Measurements from ENCODE around the gene CGB1.
"Not testable (repeated sequence)": the region's sequence is repeated elsewhere in the genome, so short reads cannot be mapped to it uniquely, and the experiment has no call there.

Gene CGB1

DNA sequence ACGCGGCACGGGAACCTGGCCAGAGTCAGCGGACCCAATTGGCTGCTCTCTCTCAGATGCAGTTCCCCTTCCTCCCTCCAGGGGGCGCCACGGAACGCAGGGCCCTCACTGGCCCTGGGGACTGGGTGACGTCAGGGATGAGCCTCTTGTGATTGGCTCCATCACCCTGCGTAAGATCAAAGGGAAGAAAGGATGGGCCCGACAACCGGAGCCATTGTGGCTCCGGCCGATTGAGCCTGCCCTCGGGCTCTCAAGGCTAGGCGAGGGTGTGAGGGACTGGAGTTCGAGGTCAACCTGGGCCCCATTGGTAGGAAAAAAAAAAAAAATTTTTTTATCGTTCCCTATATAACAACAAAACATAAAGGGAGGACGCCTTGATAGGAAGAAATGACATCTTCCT, at the start of gene CGB1:
TSS of gene CGB1 (minus strand) at position 81 of the 400 bp plus-strand sequence. CDS start 184 bp downstream, outside the sequence.
- not testable (repeated sequence) for DNase-seq (ENCODE audit: low spot score); FAIRE-seq

DNA sequence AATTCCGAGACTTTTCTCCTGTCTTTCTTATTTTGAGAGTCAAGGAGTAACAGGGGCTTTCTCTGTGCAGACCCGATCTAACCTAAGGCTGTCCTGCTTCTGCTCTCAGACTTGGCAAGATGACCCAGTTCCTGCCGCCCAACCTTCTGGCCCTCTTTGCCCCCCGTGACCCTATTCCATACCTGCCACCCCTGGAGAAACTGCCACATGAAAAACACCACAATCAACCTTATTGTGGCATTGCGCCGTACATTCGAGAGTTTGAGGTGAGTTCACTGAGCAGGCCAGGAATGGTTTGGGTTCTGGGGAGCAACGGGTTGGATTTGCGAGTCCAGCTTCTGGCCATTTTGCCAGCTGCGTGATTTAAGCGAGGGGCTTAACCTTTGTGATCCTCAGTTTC, 49.6 kb upstream of the CGB1 start:
- DNase-seq (ENCODE audit: low spot score): no peak
- no peak for FAIRE-seq

DNA sequence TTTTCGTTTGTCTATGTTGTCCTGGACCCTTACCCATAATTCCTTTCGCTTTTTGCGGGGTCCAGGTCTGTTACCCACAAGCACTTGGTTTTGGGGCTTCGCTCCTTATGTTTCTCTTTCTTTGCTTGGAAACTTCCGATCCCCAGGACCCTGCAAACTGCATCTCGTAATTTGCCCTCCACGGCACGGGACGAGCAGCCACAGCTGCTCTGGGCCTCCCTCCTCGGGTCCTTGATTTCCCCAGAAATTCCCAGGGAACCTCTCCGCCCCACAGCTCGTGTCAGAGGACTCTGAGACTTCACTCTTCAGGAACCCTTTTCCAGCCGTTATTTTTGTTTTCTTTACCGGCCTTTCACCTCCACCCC, 49.2 kb upstream of the CGB1 start:
- FAIRE-seq: no peak
- DNase-seq (ENCODE audit: low spot score): no peak

DNA sequence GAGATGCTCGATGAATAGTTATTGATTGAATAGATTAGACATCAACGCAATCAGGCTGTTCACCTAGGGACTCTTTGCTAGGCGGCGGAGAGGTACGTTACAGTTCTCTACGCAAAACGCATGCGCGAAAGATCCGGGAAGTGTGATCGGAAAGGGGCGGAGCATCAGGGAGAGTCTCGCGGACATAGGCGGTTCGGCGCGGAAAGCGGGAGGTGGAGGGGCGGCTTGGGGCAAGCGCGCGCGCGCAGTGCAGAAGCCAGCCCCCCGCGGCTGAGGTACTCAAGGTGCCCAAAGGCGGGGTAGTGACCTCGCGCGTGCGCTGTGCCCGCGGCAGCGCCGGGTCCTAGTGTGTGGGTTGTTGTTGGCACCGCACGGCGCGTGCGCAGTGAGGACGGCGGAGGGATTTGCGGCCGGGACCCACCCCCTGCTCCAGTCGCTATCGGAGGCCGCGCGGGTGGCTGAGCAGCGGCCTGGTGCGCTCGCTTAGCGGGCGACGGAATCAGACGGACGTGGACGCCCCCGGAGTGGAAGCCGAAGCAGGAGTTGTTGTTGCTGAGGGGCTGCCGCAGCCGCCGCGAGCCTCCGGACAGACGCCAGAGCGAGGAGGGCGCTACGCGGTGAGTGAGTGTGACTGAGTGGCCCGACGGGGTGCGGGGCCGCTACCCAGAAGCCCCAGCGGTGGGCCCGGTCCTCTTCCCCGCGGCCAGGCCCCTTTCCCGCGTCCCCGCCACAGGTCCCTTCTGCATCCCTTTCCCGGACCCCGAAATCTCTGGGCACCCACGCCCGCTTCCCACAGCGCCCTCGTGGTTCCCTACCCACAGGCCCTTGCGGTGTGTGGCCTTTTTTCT, 48.5 kb upstream of the CGB1 start, which contains the start of gene SNRNP70:
TSS of gene SNRNP70 (plus strand) at position 432 of the 848 bp plus-strand sequence. CDS start 964 bp downstream, outside the sequence.
- FAIRE-seq (peak; percentile 85), DNase-seq (ENCODE audit: low spot score) (peak; percentile 99)

DNA sequence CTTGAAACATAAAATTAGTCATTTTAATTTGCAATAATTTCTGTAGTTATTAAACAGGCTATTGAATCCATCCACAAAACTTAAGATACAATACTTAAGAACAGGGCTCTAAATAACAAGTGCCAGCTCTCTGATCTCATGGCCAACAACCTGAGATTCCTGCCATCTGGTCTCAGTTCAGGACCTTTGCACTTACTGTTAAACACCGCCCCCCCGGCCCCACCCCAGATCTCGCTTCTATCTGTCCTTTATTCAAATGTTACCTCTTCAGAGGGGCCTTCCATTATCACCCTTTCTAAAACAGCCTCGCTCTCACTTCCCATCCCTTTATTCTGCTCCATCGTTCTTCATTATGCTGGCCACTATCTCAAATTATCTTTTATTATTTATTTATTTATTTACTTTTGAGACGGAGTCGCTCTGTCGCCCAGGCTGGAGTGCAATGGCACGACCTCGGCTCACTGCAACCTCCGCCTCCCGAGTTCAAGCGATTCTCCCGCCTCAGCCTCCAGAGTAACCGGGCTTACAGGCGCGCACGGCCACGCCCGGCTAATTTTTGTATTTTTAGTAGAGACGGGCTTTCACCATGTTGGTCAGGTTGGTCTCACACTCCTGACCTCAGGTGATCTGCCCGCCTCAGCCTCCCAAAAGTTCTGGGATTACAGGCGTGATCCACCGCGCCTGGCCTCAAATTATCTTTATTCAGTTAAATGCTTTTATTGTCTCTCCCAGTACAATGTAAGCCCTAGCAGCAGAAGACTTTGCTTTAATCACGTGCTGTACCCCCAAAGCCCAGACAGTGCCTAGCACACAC, 47.7 kb upstream of the CGB1 start:
- FAIRE-seq: no peak
- no peak for DNase-seq (ENCODE audit: low spot score)

DNA sequence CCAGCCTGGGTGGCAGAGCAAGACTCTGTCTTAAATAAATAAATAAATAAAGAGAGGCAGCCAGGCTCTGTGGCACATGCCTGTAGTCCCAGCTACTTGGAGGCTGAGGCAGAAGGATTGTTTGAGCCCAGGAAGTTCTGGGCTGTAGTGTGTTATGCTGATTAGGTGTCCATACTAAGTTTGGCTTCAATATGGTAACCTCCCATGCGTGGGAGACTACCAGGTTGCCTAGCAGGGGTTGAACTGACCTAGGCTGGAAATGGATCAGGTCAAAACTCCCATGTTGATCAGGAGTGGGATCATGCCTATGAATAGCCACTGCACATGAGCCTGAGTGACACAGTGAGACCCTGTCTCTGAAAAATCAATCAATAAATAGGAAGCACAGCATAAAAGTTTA, 44.6 kb upstream of the CGB1 start:
- DNase-seq (ENCODE audit: low spot score): no peak

DNA sequence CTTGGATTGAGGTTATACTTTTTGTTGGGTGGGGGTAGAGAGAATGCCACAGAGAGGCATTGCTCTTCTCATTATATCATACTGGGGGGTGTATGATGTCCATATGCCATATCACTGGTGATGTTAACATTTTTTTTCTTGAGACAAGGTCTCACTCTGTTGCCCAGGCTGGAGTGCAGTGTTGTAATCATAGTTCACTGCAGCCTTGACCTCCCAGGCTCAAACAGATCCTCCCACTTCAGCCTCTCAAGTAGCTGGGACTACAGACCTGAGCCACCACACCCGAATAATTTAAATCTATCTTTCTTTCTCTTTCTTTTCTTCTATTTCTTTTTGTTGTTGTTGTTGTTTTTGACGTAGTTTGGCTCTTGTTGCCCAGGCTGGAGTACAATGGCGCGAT, 43.7 kb upstream of the CGB1 start:
- DNase-seq (ENCODE audit: low spot score): no peak
- no peak for FAIRE-seq

More for the DNA sequence above, 44.6 kb upstream of the CGB1 start:
- no peak for FAIRE-seq

DNA sequence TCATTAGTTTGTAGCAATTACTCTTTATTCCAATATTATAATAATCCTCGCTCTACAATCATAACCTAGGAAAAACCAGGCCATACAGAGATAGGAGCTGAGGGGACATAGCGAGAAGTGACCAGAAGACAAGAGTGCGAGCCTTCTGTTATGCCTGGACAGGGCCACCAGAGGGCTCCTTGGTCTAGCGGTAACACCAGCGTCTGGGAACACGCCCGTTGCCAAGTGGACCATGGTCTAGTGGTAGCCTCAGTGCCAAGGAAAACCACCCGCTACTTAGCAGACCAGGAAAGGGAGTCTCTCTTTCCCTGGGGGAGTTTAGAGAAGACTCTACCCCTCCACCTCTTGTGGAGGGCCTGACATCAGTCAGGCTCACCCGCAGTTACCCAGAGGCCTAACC, 38.2 kb upstream of the CGB1 start:
- FAIRE-seq; DNase-seq (ENCODE audit: low spot score): not testable (repeated sequence)

DNA sequence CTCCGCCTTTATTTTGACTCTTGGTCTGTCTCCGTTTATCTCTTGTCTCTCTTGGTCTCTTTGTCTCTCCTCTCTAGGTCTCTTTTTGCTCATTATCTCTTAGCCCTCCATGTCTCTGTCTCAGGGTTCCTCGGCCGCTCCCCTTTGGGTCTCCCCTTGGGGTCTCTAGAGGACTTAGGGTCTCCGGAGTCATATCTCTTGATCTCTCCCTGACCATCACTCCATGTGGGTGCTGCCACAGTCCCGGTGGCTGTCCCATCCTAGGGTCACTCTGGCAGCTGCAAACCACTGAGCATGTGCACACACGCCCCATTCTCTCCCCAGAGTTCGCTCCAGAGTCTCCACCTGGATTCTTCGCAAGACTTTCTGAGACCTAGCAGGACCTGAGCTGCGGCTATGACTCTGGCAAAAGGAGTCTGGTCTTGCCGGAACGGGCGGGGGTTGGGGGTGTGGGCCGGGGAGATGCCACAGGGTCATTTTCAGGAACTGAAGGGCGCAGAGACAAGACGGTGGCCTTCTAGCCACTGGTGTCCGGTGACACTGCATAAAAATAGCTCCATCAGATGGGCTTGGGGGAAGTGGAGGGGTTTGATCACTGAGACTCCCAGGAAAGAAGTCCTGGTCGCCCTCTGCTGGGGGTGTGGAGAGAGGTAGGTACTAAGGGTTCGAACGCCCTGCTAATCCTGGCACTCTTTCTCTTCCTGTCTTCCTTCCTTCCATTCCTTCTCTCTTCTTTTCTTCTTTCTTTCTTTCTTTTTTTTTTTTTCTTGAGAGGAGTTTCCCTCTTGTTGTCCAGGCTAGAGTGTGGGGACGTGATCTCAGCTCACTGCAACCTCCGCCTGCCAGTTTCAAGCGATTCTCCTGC, 37.1 kb upstream of the CGB1 start:
- FAIRE-seq (no peak), DNase-seq (ENCODE audit: low spot score) (no peak)

DNA sequence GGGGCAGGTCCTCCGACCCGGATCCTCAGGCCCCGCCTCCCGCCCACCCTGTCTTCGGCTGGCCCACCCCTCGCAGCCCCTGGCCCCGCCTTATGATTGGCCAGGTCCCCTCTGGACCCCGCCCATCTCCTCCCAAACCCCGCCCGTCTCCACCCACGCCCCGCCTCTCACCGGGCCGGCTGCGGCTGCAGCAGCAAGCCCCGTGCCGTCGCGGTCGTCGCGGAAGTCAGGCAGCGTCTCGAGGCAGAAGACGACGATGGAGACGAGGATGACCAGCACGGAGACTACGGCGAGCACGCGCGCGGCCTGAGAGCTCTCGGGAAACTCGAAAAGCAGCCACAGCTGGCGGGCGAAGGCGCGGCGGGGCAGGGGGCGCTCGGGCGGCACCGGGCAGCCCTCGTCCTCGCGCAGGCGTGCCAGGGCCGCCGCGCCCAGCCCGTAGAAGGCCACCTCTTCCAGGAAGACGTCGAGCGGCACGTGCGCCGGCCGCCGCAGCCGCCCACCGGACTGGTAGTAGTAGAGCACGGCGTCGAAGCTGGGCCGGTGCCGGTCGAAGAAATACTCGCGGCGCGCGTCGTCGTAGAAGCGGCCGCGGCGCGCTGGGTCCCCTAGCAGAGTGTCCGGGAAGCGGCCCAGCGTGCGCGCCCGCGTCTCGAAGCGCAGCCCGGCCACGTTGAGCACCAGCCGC, 35.3 kb upstream of the CGB1 start:
- no peak for DNase-seq (ENCODE audit: low spot score)
- FAIRE-seq: no peak

DNA sequence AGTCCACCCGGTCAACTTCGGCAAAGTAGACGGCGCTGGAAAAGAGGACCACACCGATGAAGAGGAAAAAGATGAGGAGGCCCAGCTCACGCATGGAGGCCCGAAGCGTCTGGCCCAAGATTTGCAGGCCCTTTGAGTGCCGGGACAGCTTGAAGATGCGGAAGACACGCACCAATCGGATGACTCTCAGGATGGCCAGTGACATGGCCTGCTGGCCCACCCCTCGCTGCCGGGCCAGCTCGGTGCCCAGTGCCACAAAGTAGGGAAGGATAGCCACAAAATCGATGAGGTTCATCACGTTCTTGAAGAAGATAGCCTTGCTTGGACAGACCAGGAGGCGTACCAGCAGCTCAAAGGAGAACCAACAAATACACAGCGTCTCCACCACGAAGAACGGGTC, 33.7 kb upstream of the CGB1 start:
- no peak for FAIRE-seq
- DNase-seq (ENCODE audit: low spot score): no peak

DNA sequence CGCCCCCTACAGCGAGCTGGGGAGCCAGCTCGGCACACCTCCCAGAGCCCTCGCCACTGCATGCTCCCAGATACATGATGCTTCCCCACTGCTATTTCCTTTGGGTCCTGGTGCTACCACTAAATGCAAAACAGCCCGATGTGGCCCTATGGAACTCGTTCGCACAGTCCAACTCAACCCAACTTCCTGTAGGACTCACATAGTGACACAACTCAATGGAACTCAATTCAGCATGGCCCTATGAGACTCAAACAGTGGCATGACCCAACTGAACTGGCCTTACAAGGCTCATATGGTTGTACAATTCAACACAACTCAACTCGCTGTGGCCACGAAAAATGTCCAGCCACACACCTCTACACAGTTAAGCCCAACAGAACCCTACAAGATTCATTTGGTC, 32.3 kb upstream of the CGB1 start:
- DNase-seq (ENCODE audit: low spot score) (no peak), FAIRE-seq (no peak)

DNA sequence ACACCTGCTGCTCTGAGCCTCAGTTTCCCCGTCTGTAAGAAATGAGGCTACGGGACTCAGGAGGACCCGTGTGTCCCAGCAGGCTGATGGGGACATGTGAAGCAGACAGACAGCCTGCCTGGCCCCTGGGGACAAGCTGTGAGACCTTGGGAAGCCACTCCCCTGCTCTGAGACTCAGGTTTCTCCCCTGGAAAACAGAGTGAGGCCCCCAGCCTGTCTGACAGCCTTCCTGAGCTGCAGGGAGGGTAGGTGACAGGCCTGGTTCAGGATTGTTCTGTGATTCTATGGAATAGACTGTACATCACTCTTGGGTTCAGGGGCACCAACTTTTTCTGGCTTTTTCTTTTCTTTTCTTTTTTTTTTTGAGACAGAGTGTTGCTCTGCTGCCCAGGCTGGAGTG, 30.9 kb upstream of the CGB1 start:
- DNase-seq (ENCODE audit: low spot score) (no peak), FAIRE-seq (no peak)

DNA sequence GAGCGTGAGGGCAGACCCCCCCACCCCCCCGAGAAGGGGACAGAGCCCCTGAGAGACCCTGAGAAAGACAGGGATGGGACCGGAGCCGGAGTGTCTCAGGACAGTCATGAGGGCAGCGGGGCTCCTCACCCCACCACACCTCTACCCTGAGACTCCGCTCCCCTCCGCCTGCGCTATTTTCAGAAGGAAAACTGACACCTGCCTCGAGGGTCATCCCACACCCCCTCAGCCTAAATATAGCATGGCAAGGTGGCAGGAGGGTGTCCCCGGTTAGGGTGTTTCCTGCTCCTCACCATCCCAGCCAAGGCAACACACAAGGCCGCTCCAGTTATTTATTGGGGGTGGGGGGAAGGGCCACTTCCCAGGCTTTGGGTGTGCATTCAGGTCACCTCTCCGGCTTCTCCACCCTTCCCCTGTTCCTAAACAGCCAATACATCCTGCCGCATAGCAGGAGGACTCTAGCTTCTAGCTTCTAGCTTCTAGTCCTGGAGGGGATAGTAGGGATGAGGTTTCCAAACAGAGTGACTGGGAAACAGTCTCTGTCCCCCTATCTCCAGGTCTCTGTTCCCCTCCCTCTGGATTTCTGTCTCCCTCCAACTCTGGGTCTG, 29.3 kb upstream of the CGB1 start:
- DNase-seq (ENCODE audit: low spot score) (no peak), FAIRE-seq (no peak)

DNA sequence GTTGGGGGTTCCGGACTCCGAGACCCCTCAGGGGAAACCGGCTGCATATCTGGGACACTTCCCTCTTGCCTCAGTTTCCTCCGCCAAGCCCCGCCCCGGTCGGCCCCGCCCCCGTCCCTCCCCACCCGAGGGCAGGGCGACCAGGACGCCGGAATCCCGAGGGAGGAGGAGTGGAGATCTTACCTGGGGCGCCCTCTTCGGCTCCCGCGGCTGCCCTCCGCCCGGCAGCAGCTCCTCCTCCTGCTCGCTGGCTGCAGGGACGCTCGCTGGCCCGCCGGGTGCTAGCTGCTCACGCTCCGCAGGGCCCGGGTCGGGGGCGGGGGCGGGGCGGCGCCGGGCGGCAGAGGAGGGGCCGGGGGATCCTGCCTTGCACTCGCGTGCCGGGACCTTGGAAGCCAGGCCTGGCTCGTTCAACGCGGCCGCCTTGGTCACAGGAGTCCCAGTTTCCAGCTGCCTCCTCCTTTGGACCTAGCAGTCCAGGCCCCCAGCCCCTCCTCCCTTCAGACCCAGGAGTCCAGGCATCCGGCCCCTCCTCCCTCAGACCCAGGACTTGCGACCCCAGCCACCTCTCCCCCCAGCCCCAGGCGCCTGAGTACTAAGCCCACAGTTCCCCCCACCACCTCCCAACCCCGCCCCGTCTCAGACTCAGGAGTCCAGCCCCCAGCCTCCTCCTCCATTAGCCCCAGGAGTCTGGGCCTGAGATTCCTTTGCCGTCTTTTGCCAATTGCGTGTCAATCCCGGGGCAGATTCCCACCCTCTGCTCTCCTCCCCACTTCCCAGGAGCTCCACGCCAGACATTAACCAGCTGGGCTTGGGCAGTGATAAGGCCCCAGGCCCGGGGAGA, 28.3 kb upstream of the CGB1 start, which contains the start of gene NTF4:
TSS of gene NTF4 (minus strand) at position 51 of the 844 bp plus-strand sequence. CDS start 2,821 bp downstream, outside the sequence.
- DNase-seq (ENCODE audit: low spot score): peak; percentile 83
- FAIRE-seq: peak; percentile 59

DNA sequence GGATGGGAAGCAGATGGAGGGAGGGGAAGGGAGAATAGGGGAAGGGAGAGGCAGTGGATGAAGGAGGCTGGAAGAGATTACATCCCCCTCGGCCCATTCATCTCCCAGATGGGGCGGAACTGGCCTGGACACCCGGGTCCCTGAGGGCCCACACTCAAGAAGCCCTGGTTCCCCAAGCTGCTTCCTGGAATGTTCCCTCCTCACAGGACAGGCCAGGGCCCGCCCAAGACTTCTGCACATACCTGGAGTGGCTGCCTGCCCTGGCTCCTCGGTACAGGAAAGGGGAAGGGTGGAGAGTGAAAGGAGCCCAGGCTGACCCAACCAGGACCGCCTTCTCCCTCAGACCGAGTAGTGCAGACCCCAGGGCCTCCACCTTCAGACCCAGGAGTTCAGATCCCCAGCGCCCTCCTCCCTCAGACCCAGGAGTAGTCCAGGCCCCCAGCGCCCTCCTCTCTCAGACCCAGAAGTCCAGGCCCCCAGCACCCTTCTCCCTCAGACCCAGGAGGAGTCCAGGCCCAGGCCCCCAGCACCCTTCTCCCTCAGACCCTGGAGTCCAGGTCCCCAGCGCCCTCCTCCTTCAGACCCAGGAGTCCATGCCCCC, 27.4 kb upstream of the CGB1 start:
- FAIRE-seq: no peak
- no peak for DNase-seq (ENCODE audit: low spot score)

DNA sequence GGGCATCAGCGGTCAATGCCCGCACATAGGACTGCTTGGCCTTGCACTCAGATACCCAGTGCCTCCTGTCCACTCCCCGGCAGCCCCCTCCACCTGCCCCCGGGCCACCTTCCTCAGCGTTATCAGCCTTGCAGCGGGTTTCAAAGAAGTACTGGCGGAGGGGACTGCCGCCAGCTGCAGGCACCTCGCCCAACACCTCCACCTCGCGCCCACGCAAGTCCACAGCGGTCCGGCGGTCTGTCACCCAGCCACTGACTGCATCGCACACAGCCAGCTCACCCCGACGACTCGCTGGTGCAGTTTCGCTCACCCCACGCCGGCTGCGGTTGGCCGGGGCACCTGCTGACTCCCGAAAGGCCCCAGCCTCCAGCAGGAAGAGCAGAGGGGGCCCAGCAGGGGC, 24.8 kb upstream of the CGB1 start:
- DNase-seq (ENCODE audit: low spot score): no peak
- FAIRE-seq: no peak

DNA sequence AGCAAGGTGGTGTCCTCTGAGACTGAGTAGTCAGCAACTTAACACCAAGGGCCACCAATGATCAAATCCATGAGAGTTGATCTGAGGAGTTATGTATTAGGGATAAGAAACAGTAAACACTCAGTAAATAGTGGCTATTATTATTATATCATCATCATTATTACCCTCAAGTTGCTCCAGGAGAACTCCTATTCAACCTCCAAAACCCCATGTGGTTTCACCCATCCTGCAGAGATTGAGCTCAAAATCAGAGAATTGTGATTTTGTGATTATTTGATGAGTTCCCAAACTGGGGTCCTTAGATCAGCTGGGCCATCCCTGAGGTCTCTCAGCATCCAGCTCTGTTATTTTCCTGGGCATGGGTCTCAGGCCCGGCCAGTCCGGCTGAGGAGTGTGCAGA, 24.3 kb upstream of the CGB1 start:
- FAIRE-seq: no peak
- no peak for DNase-seq (ENCODE audit: low spot score)

DNA sequence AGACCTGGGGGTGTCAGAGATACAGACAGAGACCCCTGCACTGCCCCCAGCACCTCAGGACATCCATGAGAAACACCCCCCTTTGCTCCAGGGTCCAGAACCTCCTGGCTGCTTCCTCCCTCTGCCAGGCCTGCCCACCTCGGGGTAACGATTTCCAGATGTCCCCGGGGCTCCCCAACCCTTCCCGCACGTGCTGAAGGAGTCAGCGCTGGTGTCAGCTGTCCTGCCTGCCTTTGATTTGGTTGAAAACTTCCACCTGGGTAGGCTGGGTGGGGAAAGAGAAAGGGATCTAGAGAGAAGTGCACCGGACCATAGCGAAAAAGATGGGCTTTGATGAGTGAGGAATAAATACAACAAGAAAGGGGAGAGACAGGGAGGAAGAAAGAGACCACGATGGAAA, 22.4 kb upstream of the CGB1 start:
- no peak for FAIRE-seq
- DNase-seq (ENCODE audit: low spot score): no peak

Measured in urothelium cell line (cell line).